CD14-positive monocyte (primary cell): ENCODE measurements around the gene DDI2. TPM values are rescaled to one million over a fixed set of nuclear protein-coding genes. Genes with fewer than 3 reads are reported as not detected.

Source experiments
- DNase-seq, 3 donors: peaks; one replicate each; pipeline ENCODE4 v3.0.0-alpha.2; 2011 to 2022
- H2AFZ ChIP-seq: 2 replicates; pipeline ENCODE4 v1.6.0; 2012; ENCODE audit warnings: mild to moderate bottlenecking, low read depth, low read length, inconsistent platforms; ENCODE audit not compliant: insufficient read depth, poor library complexity, severe bottlenecking
- H3K27ac ChIP-seq, 2 donors: 1 replicate in 1 of 2; 2 replicates in 1 of 2; pipeline ENCODE4 v1.5.1; 2012 to 2013; ENCODE audit warnings: low read length in 2 of 2, control low read depth in 1 of 2, inconsistent platforms in 1 of 2, low read depth in 1 of 2, mild to moderate bottlenecking in 1 of 2
- H3K27me3 ChIP-seq, 2 donors: one replicate each; pipeline versions ENCODE4 v1.6.0 to v1.6.1; 2011 to 2013; ENCODE audit warnings: low read length in 2 of 2; ENCODE audit not compliant: control insufficient read depth in 2 of 2, insufficient read depth in 2 of 2
- H3K36me3 ChIP-seq, 2 donors: replicated peaks in 1 of 2; 1 replicate in 1 of 2; 2 replicates in 1 of 2; pipeline versions ENCODE4 v1.5.1 to v1.6.1; 2012 to 2013; ENCODE audit warnings: low read length in 2 of 2, control low read depth in 1 of 2, inconsistent platforms in 1 of 2, mild to moderate bottlenecking in 1 of 2; ENCODE audit not compliant: insufficient read depth in 2 of 2, control insufficient read depth in 1 of 2
- H3K4me1 ChIP-seq, 2 donors: 1 replicate in 1 of 2; 2 replicates in 1 of 2; pipeline versions ENCODE4 v1.5.1 to v1.6.1; 2012 to 2013; ENCODE audit warnings: low read length in 2 of 2, control low read depth in 1 of 2, inconsistent platforms in 1 of 2, mild to moderate bottlenecking in 1 of 2, moderate library complexity in 1 of 2; ENCODE audit not compliant: insufficient read depth in 2 of 2, control insufficient read depth in 1 of 2
- H3K4me2 ChIP-seq: replicated peaks from 2 replicates; pipeline ENCODE3; 2012; ENCODE audit warnings: low read length, moderate library complexity, mild to moderate bottlenecking; ENCODE audit not compliant: poor library complexity, severe bottlenecking; ENCODE audit errors: extremely low read depth
- H3K4me3 ChIP-seq, 3 experiments: fragments of 200-600 bp in 1 of 3; sonication (generic) in 1 of 3; replicated peaks in 1 of 3; 1 replicate in 2 of 3; 2 replicates in 1 of 3; pipeline ENCODE4 v1.5.1; 2011 to 2013; ENCODE audit warnings: low read length in 3 of 3, mild to moderate bottlenecking in 3 of 3, control low read depth in 2 of 3, low read depth in 2 of 3, inconsistent platforms in 1 of 3, moderate library complexity in 1 of 3
- H3K79me2 ChIP-seq: 2 replicates; pipeline ENCODE4 v1.6.0; 2012; ENCODE audit warnings: mild to moderate bottlenecking, control low read depth, inconsistent platforms, low read length, moderate library complexity; ENCODE audit not compliant: insufficient read depth
- H3K9ac ChIP-seq: 2 replicates; pipeline ENCODE4 v1.6.0; 2017; ENCODE audit warnings: low read length, mild to moderate bottlenecking; ENCODE audit not compliant: insufficient read depth, poor library complexity, severe bottlenecking
- H3K9me3 ChIP-seq, 2 donors: replicated peaks in 1 of 2; 1 replicate in 1 of 2; 2 replicates in 1 of 2; pipeline versions ENCODE4 v1.5.1 to v1.6.1; 2012 to 2013; ENCODE audit warnings: low read length in 2 of 2, control low read depth in 1 of 2; ENCODE audit not compliant: control insufficient read depth in 1 of 2, insufficient read depth in 1 of 2
- H4K20me1 ChIP-seq: 2 replicates; pipeline ENCODE4 v1.6.0; 2012; ENCODE audit warnings: mild to moderate bottlenecking, low read length, control low read depth, moderate library complexity; ENCODE audit not compliant: insufficient read depth
- H3K27ac Mint-ChIP-seq, 7 donors: one replicate each; pipeline ENCODE4 v1.8.0; 2020; ENCODE audit warnings: mild to moderate bottlenecking in 7 of 7, mixed read lengths in 7 of 7, moderate library complexity in 6 of 7, inconsistent platforms in 2 of 7
- H3K27me3 Mint-ChIP-seq, 3 donors: one replicate each; pipeline ENCODE4 v1.8.0; 2021 to 2022; ENCODE audit warnings: low read depth in 3 of 3, mild to moderate bottlenecking in 3 of 3, mixed read lengths in 3 of 3, moderate library complexity in 3 of 3, inconsistent platforms in 1 of 3
- H3K36me3 Mint-ChIP-seq, 2 donors: one replicate each; pipeline ENCODE4 v1.8.0; 2020; ENCODE audit warnings: mixed read lengths in 2 of 2, inconsistent platforms in 1 of 2, mild to moderate bottlenecking in 1 of 2
- H3K4me1 Mint-ChIP-seq: one replicate; pipeline ENCODE4 v1.8.0; 2020; ENCODE audit warnings: mild to moderate bottlenecking, mixed read lengths
- H3K4me3 Mint-ChIP-seq, 2 donors: one replicate each; pipeline ENCODE4 v1.8.0; 2020; ENCODE audit warnings: mild to moderate bottlenecking in 2 of 2, mixed read lengths in 2 of 2, moderate library complexity in 1 of 2
- H3K9me3 Mint-ChIP-seq, 7 donors: one replicate each; pipeline ENCODE4 v1.8.0; 2020 to 2022; ENCODE audit warnings: mixed read lengths in 7 of 7, mild to moderate bottlenecking in 6 of 7, moderate library complexity in 6 of 7, inconsistent platforms in 2 of 7
- CTCF ChIP-seq: fragments of 200-600 bp; IDR thresholded peaks from one replicate; pipeline ENCODE4 v1.8.0; 2022; ENCODE audit warnings: antibody characterized with exemption, mild to moderate bottlenecking
- WGBS: methylation state at CpG from one replicate; pipeline ENCODE4 v1.1.5; 2013; ENCODE audit warnings: missing lambda C conversion rate; ENCODE audit not compliant: insufficient coverage; 5-methylcytosine and 5-hydroxymethylcytosine counted together
- intact Hi-C, 2 donors: fragments of 100-400 bp; cut with micrococcal nuclease; formaldehyde crosslinking; loops; one replicate each; pipeline versions ENCODE4 v1.15.0 to v1.15.1; 2023
- polyA plus RNA-seq, 3 donors: library from polyadenylated mRNA; depleted of rRNA in 1 of 3; unstranded in 2 of 3; stranded (reverse) in 1 of 3; fragments of 300-500 nt in 2 of 3; fragments of >200 nt in 1 of 3; fragmentation: Illumina TruSeq in 2 of 3; gene quantifications; 1 replicate in 2 of 3; 2 replicates in 1 of 3; pipeline ENCODE4 v1.2.3, GENCODE V29; 2012 to 2021

Gene DDI2
- polyA plus RNA-seq, 3 donors: 2.5 to 5.4 (median 3.2) TPM

- no peaks in the 10 kb centered on the region for H3K9me3 Mint-ChIP-seq
- no peak for DNase-seq
- peaks cover 3% of the 10 kb centered on the region for H3K4me1 Mint-ChIP-seq
- peaks cover 0 to 2% (median 0%) of the 10 kb centered on the region in 3 donors for H3K27me3 Mint-ChIP-seq
- whole genome bisulfite sequencing: 100% methylated on average over 3 of the region's 15 CpGs
- Histone ChIP-seq H3K9me3 (no peaks in the 10 kb centered on the region), H3K36me3 (peaks cover 10 to 33% of the 10 kb centered on the region in 2 donors), H3K27ac (no peak overlapping the region), H4K20me1 (peaks cover 100% of the 10 kb centered on the region), H3K4me3 (no peak overlapping the region), H3K27me3 (no peaks in the 10 kb centered on the region), H3K79me2 (peaks cover 89% of the 10 kb centered on the region), H3K4me1 (no peaks in the 10 kb centered on the region), H3K4me2 (no peak overlapping the region), H2AFZ (no peak overlapping the region), H3K9ac (no peak overlapping the region)
- intact Hi-C loops: no loop called here
- no peak overlapping the region for H3K27ac Mint-ChIP-seq
- TF ChIP-seq CTCF: no peak
- H3K36me3 Mint-ChIP-seq: peaks cover 23 to 35% of the 10 kb centered on the region in 2 donors
- H3K4me3 Mint-ChIP-seq: no peak overlapping the region
Measured at GRCh38 chr1:15708486-15709137, 91.4 kb downstream of the DDI2 start.

- intact Hi-C loops: no loop called here
Measured at GRCh38 chr1:15709226-15709625, 92.0 kb downstream of the DDI2 start.

More at GRCh38 chr1:15709226-15709625, 92.0 kb downstream of the DDI2 start:
- peaks cover 88% of the 10 kb centered on the region for H3K79me2 ChIP-seq
- H3K4me2 ChIP-seq: no peak overlapping the region
- no peak overlapping the region for H3K27ac ChIP-seq
- no peaks in the 10 kb centered on the region for H3K27me3 ChIP-seq
- peak overlapping the region in 1 of 7 donors; percentile 3 for H3K27ac Mint-ChIP-seq
- no peak for DNase-seq
- no peak overlapping the region for H2AFZ ChIP-seq
- H4K20me1 ChIP-seq: peaks cover 99% of the 10 kb centered on the region
- H3K4me1 Mint-ChIP-seq: no peaks in the 10 kb centered on the region
- no peak overlapping the region for H3K9ac ChIP-seq
- WGBS: no CpG with 5 or more reads among the region's 4 CpGs
- no peak overlapping the region for H3K4me3 ChIP-seq
- peaks cover 0 to 2% (median 0%) of the 10 kb centered on the region in 3 donors for H3K27me3 Mint-ChIP-seq
- no peaks in the 10 kb centered on the region for H3K9me3 Mint-ChIP-seq
- no peaks in the 10 kb centered on the region for H3K4me1 ChIP-seq
- no peaks in the 10 kb centered on the region for H3K9me3 ChIP-seq
- no peak overlapping the region for H3K4me3 Mint-ChIP-seq
- peaks cover 23 to 39% of the 10 kb centered on the region in 2 donors for H3K36me3 Mint-ChIP-seq
- TF ChIP-seq CTCF: no peak
- H3K36me3 ChIP-seq: peaks cover 10 to 33% of the 10 kb centered on the region in 2 donors
